DOHH2 (cell line): Measurements from ENCODE around the gene DDX1.

Source experiments
- H3F3A ChIP-seq: fragments of 200-600 bp; sonication (generic), shearing (Covaris generic); 2 replicates; pipeline ENCODE4 v1.6.0; 2016; ENCODE audit warnings: antibody characterized with exemption, mild to moderate bottlenecking; ENCODE audit not compliant: control insufficient read depth, insufficient read depth
- H3K27ac ChIP-seq: fragments of 200-600 bp; sonication (generic); 2 replicates; pipeline ENCODE4 v1.5.1; 2014; ENCODE audit warnings: low read depth, mild to moderate bottlenecking, low read length, moderate library complexity
- H3K27me3 ChIP-seq: fragments of 200-600 bp; sonication (generic); 2 replicates; pipeline ENCODE4 v1.6.1; 2014; ENCODE audit warnings: mild to moderate bottlenecking, low read length, mixed read lengths; ENCODE audit not compliant: control insufficient read depth
- H3K36me3 ChIP-seq: fragments of 200-600 bp; sonication (generic); 2 replicates; pipeline ENCODE4 v1.6.1; 2014; ENCODE audit warnings: mild to moderate bottlenecking, low read length, moderate library complexity, mixed read lengths; ENCODE audit not compliant: control insufficient read depth
- H3K4me1 ChIP-seq: fragments of 200-600 bp; sonication (generic); 2 replicates; pipeline ENCODE4 v1.6.1; 2014; ENCODE audit warnings: mild to moderate bottlenecking, low read length, mixed read lengths; ENCODE audit not compliant: control insufficient read depth
- H3K4me2 ChIP-seq: fragments of 200-600 bp; sonication (generic); 2 replicates; pipeline ENCODE4 v1.6.0; 2014; ENCODE audit warnings: mild to moderate bottlenecking, low read length, moderate library complexity
- H3K4me3 ChIP-seq: fragments of 200-600 bp; sonication (generic); 2 replicates; pipeline ENCODE4 v1.5.1; 2014; ENCODE audit warnings: mild to moderate bottlenecking, low read length, mixed read lengths
- H3K79me2 ChIP-seq: fragments of 200-600 bp; sonication (generic); 2 replicates; pipeline ENCODE4 v1.6.1; 2014; ENCODE audit warnings: mild to moderate bottlenecking, low read length, mixed read lengths; ENCODE audit not compliant: control insufficient read depth
- H3K9me2 ChIP-seq: fragments of 200-600 bp; sonication (generic); replicated peaks from 2 replicates; pipeline ENCODE4 v1.6.1; 2014; ENCODE audit warnings: mild to moderate bottlenecking, low read length, mixed read lengths; ENCODE audit not compliant: control insufficient read depth
- H3K9me3 ChIP-seq: fragments of 200-600 bp; sonication (generic); 2 replicates; pipeline ENCODE4 v1.6.1; 2014; ENCODE audit warnings: antibody characterized with exemption, low read length, mixed read lengths; ENCODE audit not compliant: control insufficient read depth, insufficient read depth
- H4K20me1 ChIP-seq: fragments of 200-600 bp; sonication (generic); 2 replicates; pipeline ENCODE4 v1.6.0; 2014; ENCODE audit warnings: low read depth, mild to moderate bottlenecking, antibody characterized with exemption, low read length, moderate library complexity; ENCODE audit not compliant: control insufficient read depth, insufficient read depth
- CTCF ChIP-seq: fragments of 200-600 bp; sonication (generic); IDR thresholded peaks from one replicate; pipeline ENCODE4 v1.5.1; 2014; ENCODE audit warnings: antibody characterized with exemption, mild to moderate bottlenecking, low read depth, low read length; ENCODE audit not compliant: poor library complexity, severe bottlenecking
- EZH2phosphoT487 ChIP-seq: fragments of 200-600 bp; sonication (generic); IDR thresholded peaks from 2 replicates; pipeline ENCODE4 v1.6.1; 2017; ENCODE audit warnings: borderline replicate concordance, mild to moderate bottlenecking, antibody characterized with exemption, low read length, moderate library complexity, mixed read lengths

Gene DDX1

GRCh38 chr2:15653806-15654726, 62.4 kb downstream of the DDX1 start:
- no peak overlapping the region for H3K4me3 ChIP-seq
- H3F3A ChIP-seq, result no peaks in the 10 kb centered on the region
- H3K9me3 ChIP-seq, result no peaks in the 10 kb centered on the region
- H3K27me3 ChIP-seq, result no peaks in the 10 kb centered on the region
- H4K20me1 ChIP-seq, result no peaks in the 10 kb centered on the region
- H3K79me2 ChIP-seq, result no peaks in the 10 kb centered on the region
- H3K4me1 ChIP-seq, result no peaks in the 10 kb centered on the region
- H3K27ac ChIP-seq, result no peak overlapping the region
- TF ChIP-seq CTCF (no peak), EZH2phosphoT487 (no peak)
- H3K9me2 ChIP-seq, result no peaks in the 10 kb centered on the region
- no peaks in the 10 kb centered on the region for H3K36me3 ChIP-seq
- H3K4me2 ChIP-seq, result no peak overlapping the region

GRCh38 chr2:15654727-15655073, 63.0 kb downstream of the DDX1 start:
- Histone ChIP-seq H3F3A (no peaks in the 10 kb centered on the region), H4K20me1 (no peaks in the 10 kb centered on the region), H3K36me3 (no peaks in the 10 kb centered on the region), H3K79me2 (no peaks in the 10 kb centered on the region), H3K27me3 (no peaks in the 10 kb centered on the region), H3K4me2 (no peak overlapping the region), H3K27ac (no peak overlapping the region), H3K9me2 (no peaks in the 10 kb centered on the region), H3K9me3 (no peaks in the 10 kb centered on the region), H3K4me1 (no peaks in the 10 kb centered on the region), H3K4me3 (no peak overlapping the region)
- TF ChIP-seq CTCF (no peak), EZH2phosphoT487 (no peak)

GRCh38 chr2:15655123-15655887, 63.6 kb downstream of the DDX1 start:
- Histone ChIP-seq H3K4me2 (no peak overlapping the region), H3K4me3 (no peak overlapping the region), H3K36me3 (no peaks in the 10 kb centered on the region), H3K4me1 (no peaks in the 10 kb centered on the region), H3K79me2 (no peaks in the 10 kb centered on the region), H3K9me3 (no peaks in the 10 kb centered on the region), H4K20me1 (no peaks in the 10 kb centered on the region), H3F3A (no peaks in the 10 kb centered on the region), H3K9me2 (no peaks in the 10 kb centered on the region), H3K27me3 (no peaks in the 10 kb centered on the region), H3K27ac (no peak overlapping the region)
- no peak for TF ChIP-seq EZH2phosphoT487
- TF ChIP-seq CTCF, result no peak
